ENCODE results near the gene CACNA2D3.

Gene CACNA2D3

GRCh38 chr3:54713031-54713430, 590.7 kb downstream of the CACNA2D3 start:
- no peak for DNase-seq

GRCh38 chr3:54713455-54713854, 591.1 kb downstream of the CACNA2D3 start:
- no peak for DNase-seq

- DNase-seq, result no peak
Measured at GRCh38 chr3:54714035-54714434, 591.7 kb downstream of the CACNA2D3 start.

GRCh38 chr3:54717506-54717905, 595.2 kb downstream of the CACNA2D3 start:
- DNase-seq, result no peak

- DNase-seq, result no peak
Measured at GRCh38 chr3:54719914-54720313, 597.6 kb downstream of the CACNA2D3 start.

- no peak for DNase-seq
Measured at GRCh38 chr3:54720604-54721003, 598.3 kb downstream of the CACNA2D3 start.

- no peak for DNase-seq
Measured at GRCh38 chr3:54731732-54732445, 609.5 kb downstream of the CACNA2D3 start.

GRCh38 chr3:54733106-54734006, 611.0 kb downstream of the CACNA2D3 start:
- no peak for DNase-seq

- no peak for DNase-seq
Measured at GRCh38 chr3:54736459-54736858, 614.1 kb downstream of the CACNA2D3 start.

- DNase-seq, result no peak
Measured at GRCh38 chr3:54743755-54744154, 621.4 kb downstream of the CACNA2D3 start.

GRCh38 chr3:54744291-54744690, 621.9 kb downstream of the CACNA2D3 start:
- no peak for DNase-seq

- DNase-seq, result no peak
Measured at GRCh38 chr3:54745843-54746242, 623.5 kb downstream of the CACNA2D3 start.

- DNase-seq, result no peak
Measured at GRCh38 chr3:54746722-54747121, 624.4 kb downstream of the CACNA2D3 start.

- no peak for DNase-seq
Measured at GRCh38 chr3:54755756-54756155, 633.4 kb downstream of the CACNA2D3 start.

- DNase-seq, result no peak
Measured at GRCh38 chr3:54756330-54756731, 634.0 kb downstream of the CACNA2D3 start.

- DNase-seq, result no peak
Measured at GRCh38 chr3:54758461-54758860, 636.1 kb downstream of the CACNA2D3 start.

- DNase-seq, result no peak
Measured at GRCh38 chr3:54759166-54759565, 636.8 kb downstream of the CACNA2D3 start.

- DNase-seq, result no peak
Measured at GRCh38 chr3:54760201-54760600, 637.8 kb downstream of the CACNA2D3 start.

- no peak for DNase-seq
Measured at GRCh38 chr3:54761637-54762036, 639.3 kb downstream of the CACNA2D3 start.

- DNase-seq, result no peak
Measured at GRCh38 chr3:54764911-54765310, 642.6 kb downstream of the CACNA2D3 start.

- DNase-seq, result no peak
Measured at GRCh38 chr3:54771050-54771449, 648.7 kb downstream of the CACNA2D3 start.

GRCh38 chr3:54772051-54772450, 649.7 kb downstream of the CACNA2D3 start:
- no peak for DNase-seq

- DNase-seq, result no peak
Measured at GRCh38 chr3:54772746-54773145, 650.4 kb downstream of the CACNA2D3 start.

GRCh38 chr3:54773271-54773670, 650.9 kb downstream of the CACNA2D3 start:
- no peak for DNase-seq

Measured in activated naive CD4-positive, alpha-beta T cell treated with anti-CD3 and anti-CD28 coated beads, Interleukin-2, amount 50 U/mL, for 16 hours (primary cell).